H1 (cell line): ENCODE measurements around the gene SLC19A1. TPM values are rescaled to one million over a fixed set of nuclear protein-coding genes. Genes with fewer than 3 reads are reported as not detected.
A peak's percentile ranks its signal among the peaks of the same experiment; 100 is the strongest.

Source experiments
- CTCF ChIA-PET: fragments of 300-600 bp; sonication (Branson Sonifier 250); formaldehyde crosslinking; loops from one replicate; lab custom pipeline; 2021; ENCODE audit not compliant: partially characterized antibody; lab: Charles Lee
- POLR2A ChIA-PET: fragments of 300-600 bp; sonication (Branson Sonifier 250); formaldehyde crosslinking; loops from one replicate; lab custom pipeline; 2021; ENCODE audit warnings: inconsistent platforms; ENCODE audit not compliant: partially characterized antibody; lab: Charles Lee
- DNase-seq, 2 experiments: peaks; one replicate each; pipeline versions ENCODE4 v3.0.0 to v3.0.0-alpha.2; 2010 to 2022; ENCODE audit warnings: low spot score in 2 of 2, low read depth in 1 of 2, mixed read lengths in 1 of 2
- FAIRE-seq: peaks from 2 replicates; lab custom pipeline; 2011; peaks lifted over from hg19 to GRCh38; lab: Jason Lieb, UNC
- H2AFZ ChIP-seq: 2 replicates; pipeline ENCODE4 v1.8.1; 2012; ENCODE audit warnings: low read length, inconsistent platforms
- H2AK5ac ChIP-seq: 2 replicates; pipeline ENCODE4 v1.6.1; 2013; ENCODE audit warnings: low read depth, low read length
- H2BK120ac ChIP-seq: replicated peaks from 2 replicates; pipeline ENCODE3; 2013; ENCODE audit warnings: low read depth, low read length, inconsistent platforms
- H2BK12ac ChIP-seq: 2 replicates; pipeline ENCODE4 v1.6.1; 2013; ENCODE audit warnings: low read depth, low read length
- H2BK15ac ChIP-seq: 2 replicates; pipeline ENCODE4 v1.6.1; 2013; ENCODE audit warnings: low read length
- H2BK20ac ChIP-seq: 2 replicates; pipeline ENCODE4 v1.6.1; 2013; ENCODE audit warnings: low read length
- H2BK5ac ChIP-seq: 2 replicates; pipeline ENCODE4 v1.6.1; 2013; ENCODE audit warnings: low read depth, low read length
- H3K14ac ChIP-seq: 2 replicates; pipeline ENCODE4 v1.6.1; 2013; ENCODE audit warnings: inconsistent platforms; ENCODE audit not compliant: insufficient read length
- H3K18ac ChIP-seq: 2 replicates; pipeline ENCODE4 v1.6.1; 2013; ENCODE audit warnings: low read length; ENCODE audit errors: extremely low read depth
- H3K23ac ChIP-seq: 2 replicates; pipeline ENCODE4 v1.6.1; 2013; ENCODE audit warnings: inconsistent platforms; ENCODE audit not compliant: insufficient read length
- H3K23me2 ChIP-seq: 2 replicates; pipeline ENCODE4 v1.6.1; 2013; ENCODE audit warnings: low read depth, low read length
- H3K27ac ChIP-seq: 2 replicates; pipeline ENCODE4 v1.6.1; 2011; ENCODE audit warnings: low read depth, low read length, inconsistent platforms
- H3K27me3 ChIP-seq, 4 experiments: replicated peaks in 1 of 4; 1 replicate in 1 of 4; 2 replicates in 3 of 4; pipeline versions ENCODE4 v1.6.1 to v1.8.1; 2011 to 2013; ENCODE audit warnings: low read length in 3 of 4, mild to moderate bottlenecking in 3 of 4, inconsistent platforms in 2 of 4, mixed read lengths in 2 of 4, moderate library complexity in 1 of 4; ENCODE audit not compliant: control insufficient read depth in 3 of 4, insufficient read depth in 3 of 4; ENCODE audit errors: extremely low read depth in 1 of 4
- H3K36me3 ChIP-seq, 4 experiments: 2 replicates each; pipeline versions ENCODE4 v1.6.1 to v1.8.1; 2011 to 2013; ENCODE audit warnings: mild to moderate bottlenecking in 4 of 4, low read length in 3 of 4, moderate library complexity in 2 of 4, control low read depth in 1 of 4, inconsistent platforms in 1 of 4; ENCODE audit not compliant: insufficient read depth in 4 of 4, control insufficient read depth in 2 of 4
- H3K4ac ChIP-seq: replicated peaks from 2 replicates; pipeline ENCODE3; 2013; ENCODE audit warnings: low read length, low read depth, mixed read lengths, inconsistent platforms; ENCODE audit not compliant: insufficient read length
- H3K4me1 ChIP-seq, 4 experiments: replicated peaks in 1 of 4; 1 replicate in 1 of 4; 2 replicates in 3 of 4; pipeline versions ENCODE4 v1.6.1 to v1.8.1; 2011 to 2013; ENCODE audit warnings: low read length in 3 of 4, inconsistent platforms in 2 of 4, mixed read lengths in 1 of 4; ENCODE audit not compliant: insufficient read depth in 4 of 4, control insufficient read depth in 3 of 4
- H3K4me2 ChIP-seq, 2 experiments: 2 replicates each; pipeline versions ENCODE4 v1.6.1 to v1.8.1; 2011 to 2013; ENCODE audit warnings: low read depth in 2 of 2, low read length in 2 of 2, control low read depth in 1 of 2, inconsistent platforms in 1 of 2, mild to moderate bottlenecking in 1 of 2; ENCODE audit not compliant: insufficient read depth in 1 of 2
- H3K4me3 ChIP-seq, 4 experiments: fragments of 200-600, 300-600 bp in 1 of 4; sonication (generic), shearing (Covaris generic), sonication (Bioruptor Twin) in 1 of 4; 2 replicates each; pipeline versions ENCODE4 v1.5.1 to v1.8.1; 2011 to 2016; ENCODE audit warnings: low read length in 4 of 4, low read depth in 3 of 4, control low read depth in 2 of 4, inconsistent platforms in 2 of 4, mild to moderate bottlenecking in 2 of 4, mixed read lengths in 1 of 4, moderate library complexity in 1 of 4; ENCODE audit not compliant: insufficient read depth in 2 of 4; ENCODE audit errors: extremely low read depth in 1 of 4
- H3K56ac ChIP-seq: replicated peaks from 2 replicates; pipeline ENCODE3; 2013; ENCODE audit warnings: low read depth, mild to moderate bottlenecking, mixed read lengths, low read length, inconsistent platforms; ENCODE audit not compliant: insufficient read length
- H3K79me1 ChIP-seq: 2 replicates; pipeline ENCODE4 v1.6.1; 2013; ENCODE audit warnings: low read depth, low read length, control low read depth
- H3K79me2 ChIP-seq, 2 experiments: 2 replicates each; pipeline versions ENCODE4 v1.6.1 to v1.8.1; 2012 to 2013; ENCODE audit warnings: low read length in 2 of 2, mild to moderate bottlenecking in 2 of 2, inconsistent platforms in 1 of 2; ENCODE audit not compliant: insufficient read depth in 2 of 2, control insufficient read depth in 1 of 2
- H3K9ac ChIP-seq, 4 experiments: replicated peaks in 1 of 4; 1 replicate in 1 of 4; 2 replicates in 3 of 4; pipeline versions ENCODE4 v1.6.1 to v1.8.1; 2011 to 2013; ENCODE audit warnings: low read depth in 3 of 4, low read length in 3 of 4, control low read depth in 2 of 4, mild to moderate bottlenecking in 2 of 4, moderate library complexity in 2 of 4, inconsistent platforms in 1 of 4; ENCODE audit errors: extremely low read depth in 1 of 4
- H3K9me3 ChIP-seq, 2 experiments: 2 replicates each; pipeline versions ENCODE4 v1.6.1 to v1.8.1; 2012 to 2013; ENCODE audit warnings: mild to moderate bottlenecking in 2 of 2, moderate library complexity in 2 of 2, control low read depth in 1 of 2, inconsistent platforms in 1 of 2, low read depth in 1 of 2, low read length in 1 of 2, mixed read lengths in 1 of 2; ENCODE audit not compliant: insufficient read depth in 2 of 2
- H4K20me1 ChIP-seq, 2 experiments: replicated peaks in 1 of 2; 2 replicates each; pipeline versions ENCODE3 to v1.8.1; 2011 to 2013; ENCODE audit warnings: inconsistent platforms in 2 of 2, low read length in 2 of 2, mild to moderate bottlenecking in 1 of 2; ENCODE audit not compliant: insufficient read depth in 2 of 2, control insufficient read depth in 1 of 2
- H4K5ac ChIP-seq: 2 replicates; pipeline ENCODE4 v1.6.1; 2013; ENCODE audit warnings: low read length, low read depth, mixed read lengths, inconsistent platforms; ENCODE audit not compliant: insufficient read length
- H4K8ac ChIP-seq: 2 replicates; pipeline ENCODE4 v1.8.0; 2013; ENCODE audit warnings: mild to moderate bottlenecking, moderate library complexity, low read length, inconsistent platforms; ENCODE audit not compliant: insufficient read depth; ENCODE audit errors: extremely low read depth
- H4K91ac ChIP-seq: replicated peaks from 2 replicates; pipeline ENCODE3; 2013; ENCODE audit warnings: low read length, mixed read lengths, inconsistent platforms; ENCODE audit not compliant: insufficient read length
- BACH1 ChIP-seq: IDR thresholded peaks from 2 replicates; pipeline ENCODE4 v1.6.1; 2012; ENCODE audit warnings: low read length, improper control_type of control experiment
- CBX5 ChIP-seq: fragments of 300-800, 300-1000 bp; sonication (generic); IDR thresholded peaks from 2 replicates; pipeline ENCODE4 v1.7.1; 2016; ENCODE audit warnings: antibody characterized with exemption, low read length, low read depth
- E2F6 ChIP-seq: IDR thresholded peaks from 2 replicates; pipeline ENCODE4 v1.6.1; 2012; ENCODE audit warnings: inconsistent platforms
- EGR1 ChIP-seq: IDR thresholded peaks from 2 replicates; pipeline ENCODE4 v1.6.1; 2011; ENCODE audit warnings: low read depth, low read length, borderline replicate concordance
- KDM4A ChIP-seq: IDR thresholded peaks from one replicate; pipeline ENCODE4 v1.7.1; 2012; ENCODE audit warnings: low read depth, mild to moderate bottlenecking, moderate library complexity, low read length, inconsistent platforms; ENCODE audit not compliant: severe bottlenecking
- KDM5A ChIP-seq: fragments of 200-600 bp; IDR thresholded peaks from 2 replicates; pipeline ENCODE4 v1.7.1; 2012; ENCODE audit warnings: mild to moderate bottlenecking, low read length, inconsistent platforms, mixed read lengths
- PHF8 ChIP-seq: fragments of 200-600 bp; sonication (generic); conservative IDR thresholded peaks from 2 replicates; pipeline ENCODE4 v1.7.1; 2012; ENCODE audit warnings: low read depth, mild to moderate bottlenecking, inconsistent platforms, low read length, moderate library complexity
- POU5F1 ChIP-seq: IDR thresholded peaks from 2 replicates; pipeline ENCODE4 v1.6.1; 2011; ENCODE audit warnings: low read depth, mild to moderate bottlenecking, low read length, moderate library complexity
- RNF2 ChIP-seq: fragments of 200-900, 300-1000 bp; sonication (generic); IDR thresholded peaks from 2 replicates; pipeline ENCODE4 v1.7.1; 2016; ENCODE audit warnings: borderline replicate concordance, low read depth, mild to moderate bottlenecking, antibody characterized with exemption, low read length; ENCODE audit not compliant: poor library complexity, severe bottlenecking; ENCODE audit errors: missing control alignments
- TAF1 ChIP-seq: IDR thresholded peaks from 2 replicates; pipeline ENCODE4 v1.6.1; 2011; ENCODE audit warnings: mild to moderate bottlenecking, low read depth, low read length
- ZNF274 ChIP-seq: IDR thresholded peaks from 2 replicates; pipeline ENCODE4 v1.7.0; 2012; ENCODE audit warnings: low read length, borderline replicate concordance; ENCODE audit errors: extremely low read depth
- WGBS, 2 experiments: shearing (Covaris generic) in 1 of 2; methylation state at CpG; one replicate each; pipeline versions ENCODE4 v1.1.6 to v1.1.7; 2013 to 2015; ENCODE audit warnings: low lambda C conversion rate in 2 of 2, mixed read lengths in 2 of 2, inconsistent platforms in 1 of 2, low coverage in 1 of 2, missing lambda C conversion rate in 1 of 2; ENCODE audit not compliant: insufficient replicate concordance in 2 of 2, insufficient coverage in 1 of 2, insufficient read length in 1 of 2; ENCODE audit errors: extremely low coverage in 1 of 2, missing lambda C conversion rate in 1 of 2; 5-methylcytosine and 5-hydroxymethylcytosine counted together
- polyA plus RNA-seq, 7 experiments: library from polyadenylated mRNA; depleted of rRNA in 3 of 7; stranded (reverse) in 5 of 7; unstranded in 2 of 7; fragments of >200 nt in 5 of 7; fragments of 200-250 nt in 2 of 7; gene quantifications; 1 replicate in 5 of 7; 2 replicates in 1 of 7; 4 replicates in 1 of 7; pipeline versions ENCODE4 v1.2.1 to v1.2.3, GENCODE V29; 2011 to 2013; ENCODE audit warnings: missing spikeins in 2 of 7, mixed read lengths in 2 of 7
- total RNA-seq: library from RNA; stranded (reverse); fragmentation: NEBNext Ultra II Directional; extraction: Animal tissue kit (Norgen Biotek cat#: 25700); gene quantifications from 2 replicates; pipeline ENCODE4 v1.2.1, GENCODE V29; 2021

Gene SLC19A1
- total and polyA plus RNA-seq, 2 of the 8 experiments (the other 6 are each of a cell fraction or from before 2014, with no cell fraction given), result 31.6 to 43.8 TPM

DNA sequence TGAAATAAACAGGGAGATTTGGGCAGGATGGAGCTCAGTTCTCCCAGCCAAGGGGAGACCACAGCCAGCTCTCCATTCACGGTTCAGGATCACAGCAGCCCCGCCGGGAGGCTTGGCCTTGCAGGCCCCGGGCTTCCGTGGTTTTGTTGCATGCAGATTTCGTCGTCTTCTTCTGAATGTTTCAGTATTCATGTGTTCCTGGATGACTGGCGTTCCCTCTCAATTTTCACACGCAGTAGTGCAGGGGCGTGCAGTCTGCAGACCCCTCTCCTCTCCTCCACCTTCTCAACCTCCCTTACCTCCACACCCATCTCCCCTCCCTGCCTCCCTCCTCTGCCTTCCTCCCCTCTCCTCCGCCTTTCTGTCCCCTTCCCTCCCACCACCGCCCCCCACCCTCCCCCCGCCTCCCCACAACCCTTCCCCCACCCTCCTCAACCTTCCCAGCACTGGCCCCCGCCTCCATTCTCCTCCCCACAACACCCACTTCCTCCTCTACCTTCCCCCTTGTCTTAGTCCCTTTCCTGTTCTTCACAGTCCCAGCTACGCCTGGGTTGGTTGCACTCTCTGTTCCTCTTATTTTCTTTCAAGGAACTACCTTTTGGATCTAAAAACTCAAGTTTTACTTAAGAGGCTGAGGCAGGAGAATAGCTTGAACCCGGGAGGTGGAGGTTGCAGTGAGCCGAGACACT is 8.4 kb upstream of the SLC19A1 start:
- H2AK5ac ChIP-seq, result peak overlapping the region; percentile 32; the same call in 1 of the 2 replicates
- H2BK20ac ChIP-seq, result no peak overlapping the region
- DNase-seq, result no peak
- no peaks in the 10 kb centered on the region for H3K9me3 ChIP-seq
- H3K4ac ChIP-seq, result peak overlapping the region; percentile 83
- FAIRE-seq, result no peak
- H2BK15ac ChIP-seq, result peak overlapping the region; percentile 81; the same call in 1 of the 2 replicates
- CTCF ChIA-PET, result interaction anchor here (0.5 to 1.6 kb wide), 2 partner anchors 25 to 933 kb away, joined by 3 to 7 read pairs; no protein-coding TSS in a partner anchor
- H3K79me1 ChIP-seq, result no peaks in the 10 kb centered on the region
- H3K23me2 ChIP-seq, result peaks cover 4% of the 10 kb centered on the region; the same call in 1 of the 2 replicates
- H3K27me3 ChIP-seq, result no peaks in the 10 kb centered on the region; a peak in 1 of 7 replicates
- H4K8ac ChIP-seq, result no peak overlapping the region
- H3K36me3 ChIP-seq, result no peaks in the 10 kb centered on the region
- WGBS, 2 experiments, result 82% methylated on average over 14 of the region's 17 CpGs; no CpG with 5 or more reads in 1 of the 2 experiments
- H3K79me2 ChIP-seq, result no peaks in the 10 kb centered on the region
- H4K91ac ChIP-seq, result no peak overlapping the region
- no peak overlapping the region for H3K14ac ChIP-seq
- H3K56ac ChIP-seq, result no peak overlapping the region
- no peak overlapping the region for H2BK120ac ChIP-seq
- H2BK12ac ChIP-seq, result peak overlapping the region; percentile 68; the same call in 1 of the 2 replicates
- POLR2A ChIA-PET, result interaction anchor here (0.6 kb wide), 1 partner anchor 1068 kb away, joined by 4 read pairs; no protein-coding TSS in a partner anchor
- H3K27ac ChIP-seq, result no peak overlapping the region
- H4K5ac ChIP-seq, result no peak overlapping the region
- no peak overlapping the region for H3K4me3 ChIP-seq
- no peak overlapping the region for H2AFZ ChIP-seq
- H2BK5ac ChIP-seq, result peak overlapping the region; percentile 35; the same call in 1 of the 2 replicates
- peak overlapping the region; percentile 60 for H3K18ac ChIP-seq
- H3K4me2 ChIP-seq, result no peak overlapping the region; a peak in 1 of 4 replicates
- peaks cover 0 to 6% (median 1%) of the 10 kb centered on the region in 4 experiments; a peak in 4 of 7 replicates for H3K4me1 ChIP-seq
- no peak overlapping the region for H3K9ac ChIP-seq
- H3K23ac ChIP-seq, result no peak overlapping the region
- no peaks in the 10 kb centered on the region for H4K20me1 ChIP-seq
- TF ChIP-seq BACH1, result no peak
- TF ChIP-seq CBX5, result no peak
- no peak for TF ChIP-seq EGR1
- no peak for TF ChIP-seq KDM5A
- no peak for TF ChIP-seq RNF2
- TF ChIP-seq ZNF274, result no peak
- no peak for TF ChIP-seq KDM4A
- TF ChIP-seq POU5F1, result no peak
- TF ChIP-seq PHF8, result no peak
- no peak for TF ChIP-seq TAF1
- no peak for TF ChIP-seq E2F6
